ENCODE results near the gene CYYR1.

Gene CYYR1

GRCh38 chr21:26572702-26573381, at the start of gene CYYR1:
Gene CYYR1, minus strand, starts transcription at chr21:26573286. Its CDS starts 346 bp downstream, at chr21:26572940.
- no peak for DNase-seq (ENCODE audit: low read depth)

DNA sequence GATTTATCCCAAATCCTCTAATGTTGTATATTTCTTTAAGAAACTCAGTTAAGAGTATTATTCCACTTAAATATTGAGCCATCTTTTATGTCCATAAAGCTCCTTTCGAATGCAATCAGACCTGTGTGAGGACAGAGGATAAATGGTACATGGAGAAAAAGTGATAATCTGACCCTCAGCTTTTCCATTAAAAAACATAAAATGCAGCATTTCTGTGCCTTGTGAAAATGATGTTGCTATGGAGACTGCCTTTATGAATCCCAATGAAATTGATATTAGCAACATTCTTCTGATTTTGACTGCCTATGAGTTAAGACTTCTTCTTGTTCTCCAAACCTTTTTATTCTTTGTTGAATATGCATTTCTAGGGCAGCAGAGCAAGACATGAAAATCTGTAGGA, 44.1 kb upstream of the CYYR1 start:
- no peak for DNase-seq (ENCODE audit: low read depth)

DNA sequence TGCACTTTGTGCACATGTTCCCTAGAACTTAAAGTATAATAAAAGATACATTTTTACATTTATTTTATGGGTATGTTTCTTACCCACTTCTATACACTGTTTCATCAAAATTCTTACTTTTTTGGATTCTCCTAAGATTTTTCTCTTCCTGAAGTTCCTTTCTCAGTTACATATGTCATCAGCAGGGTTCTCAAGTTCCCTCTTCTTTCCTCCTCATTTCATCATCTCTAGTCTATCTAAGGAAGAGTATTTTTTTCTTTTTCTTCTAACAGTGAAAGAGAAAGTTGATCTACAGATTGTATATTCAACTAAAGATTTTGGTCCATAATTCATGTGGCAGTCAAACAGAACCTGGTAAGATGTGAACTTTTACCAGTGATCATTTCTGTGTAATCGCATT, 41.2 kb upstream of the CYYR1 start:
- DNase-seq (ENCODE audit: low read depth): no peak

GRCh38 chr21:26599261-26599660, 26.2 kb upstream of the CYYR1 start:
- no peak for DNase-seq (ENCODE audit: low read depth)

DNA sequence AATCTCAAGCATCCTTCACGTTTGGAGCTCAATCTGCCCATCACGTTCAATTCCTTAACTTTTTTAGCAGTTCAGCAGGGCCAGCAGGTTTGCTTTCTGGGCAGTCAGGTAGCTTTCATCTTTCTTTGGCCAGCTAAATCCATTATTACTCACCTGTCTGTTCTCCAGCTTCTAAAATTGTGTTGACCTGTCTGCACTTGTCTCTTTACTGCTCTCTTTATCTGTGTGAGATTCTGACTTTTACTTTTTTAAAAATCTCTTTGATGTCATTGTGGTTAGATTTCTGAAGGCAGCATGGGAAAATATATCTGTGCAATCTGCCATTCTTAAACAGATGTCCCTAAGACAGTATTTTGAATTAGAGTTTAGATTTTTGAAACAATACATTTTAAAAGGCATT, 24.9 kb upstream of the CYYR1 start:
- no peak for DNase-seq (ENCODE audit: low read depth)

- DNase-seq (ENCODE audit: low read depth): no peak
These were observed 23.9 kb upstream of the CYYR1 start for GRCh38 chr21:26597031-26597430.

- DNase-seq (ENCODE audit: low read depth): no peak
These were observed 22.9 kb upstream of the CYYR1 start for GRCh38 chr21:26595971-26596370.

DNA sequence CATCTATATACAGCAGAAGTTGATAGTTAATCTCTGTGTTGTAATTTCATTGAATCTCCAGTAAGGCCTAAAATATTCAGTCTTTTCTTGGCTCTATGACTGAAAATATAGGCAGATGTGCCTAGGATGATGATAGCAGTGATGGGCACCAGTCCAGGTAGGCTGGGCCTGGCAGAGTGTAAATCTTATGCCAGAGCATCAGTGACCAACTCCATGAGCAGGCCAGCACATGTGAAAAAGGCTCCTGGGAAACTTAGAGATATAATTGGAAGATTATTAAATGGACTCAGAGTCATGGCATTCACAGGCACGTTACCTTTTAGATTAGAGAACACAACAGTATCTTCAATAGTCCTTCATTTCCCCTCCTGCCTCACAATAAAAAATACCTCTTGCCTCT, 20.7 kb upstream of the CYYR1 start:
- no peak for DNase-seq (ENCODE audit: low read depth)

DNA sequence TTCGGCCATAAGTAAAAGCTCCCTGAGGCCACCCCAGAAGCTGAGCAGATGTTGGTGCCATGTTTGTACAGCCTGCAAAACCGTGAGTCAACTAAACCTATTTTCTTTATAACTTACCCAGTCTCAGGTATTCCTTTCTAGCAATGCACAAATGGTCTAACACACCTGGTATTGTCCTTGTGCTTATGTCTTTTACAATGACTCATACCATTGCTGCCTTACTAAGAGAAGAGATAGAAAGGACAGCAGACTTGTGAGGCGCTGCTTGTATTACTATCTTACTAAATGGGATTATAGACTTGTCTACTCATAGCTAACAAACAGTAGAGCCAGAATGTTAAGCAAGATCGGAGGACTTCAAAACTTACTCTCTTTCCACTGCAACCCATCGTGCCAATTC, 18.5 kb upstream of the CYYR1 start:
- no peak for DNase-seq (ENCODE audit: low read depth)

GRCh38 chr21:26588446-26588845, 15.4 kb upstream of the CYYR1 start:
- no peak for DNase-seq (ENCODE audit: low read depth)

- no peak for DNase-seq (ENCODE audit: low read depth)
These were observed 14.7 kb upstream of the CYYR1 start for GRCh38 chr21:26587736-26588201.

GRCh38 chr21:26583769-26584168, 10.7 kb upstream of the CYYR1 start:
- DNase-seq (ENCODE audit: low read depth): no peak

DNA sequence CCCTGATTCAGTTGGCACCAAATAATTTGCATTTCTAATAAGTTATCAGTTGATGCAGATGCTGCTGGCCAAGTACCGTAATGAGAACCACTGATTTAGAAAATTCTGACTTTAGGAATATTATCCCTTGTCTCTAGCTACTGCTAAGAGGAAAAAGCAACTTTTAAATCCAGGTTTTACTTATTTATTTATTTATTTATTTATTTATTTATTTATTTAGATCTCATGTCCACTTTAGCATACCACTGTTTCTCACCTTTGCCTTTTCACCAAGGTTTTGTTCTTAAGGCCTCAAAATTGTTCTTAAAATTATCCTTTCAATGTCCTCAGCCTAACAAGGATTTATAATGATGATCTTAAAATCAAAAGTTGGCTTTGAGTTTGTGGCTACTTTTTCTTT, 8.7 kb upstream of the CYYR1 start:
- no peak for DNase-seq (ENCODE audit: low read depth)

- DNase-seq (ENCODE audit: low read depth): no peak
These were observed 897 bp downstream of the CYYR1 start for GRCh38 chr21:26572076-26572701.

DNA sequence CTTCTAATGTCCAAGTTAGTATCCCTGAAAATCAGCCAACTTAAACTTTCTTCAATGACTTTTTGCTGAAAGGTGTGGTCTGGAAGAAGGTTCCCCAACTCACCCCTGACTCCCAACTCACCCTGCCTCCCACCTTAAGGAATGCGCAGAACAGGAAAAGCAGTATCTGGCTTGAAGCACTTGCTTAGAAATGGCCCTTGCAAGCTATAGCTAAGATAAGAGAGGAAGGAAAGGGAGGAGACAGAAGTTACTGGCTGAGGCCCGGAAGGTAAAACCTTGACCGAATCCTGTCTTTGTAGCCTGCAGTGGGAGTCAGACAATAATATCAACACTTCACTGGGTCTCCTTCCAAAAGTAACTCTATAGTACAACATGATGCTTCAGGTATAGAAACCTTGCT, 2.9 kb downstream of the CYYR1 start:
- no peak for DNase-seq (ENCODE audit: low read depth)

DNA sequence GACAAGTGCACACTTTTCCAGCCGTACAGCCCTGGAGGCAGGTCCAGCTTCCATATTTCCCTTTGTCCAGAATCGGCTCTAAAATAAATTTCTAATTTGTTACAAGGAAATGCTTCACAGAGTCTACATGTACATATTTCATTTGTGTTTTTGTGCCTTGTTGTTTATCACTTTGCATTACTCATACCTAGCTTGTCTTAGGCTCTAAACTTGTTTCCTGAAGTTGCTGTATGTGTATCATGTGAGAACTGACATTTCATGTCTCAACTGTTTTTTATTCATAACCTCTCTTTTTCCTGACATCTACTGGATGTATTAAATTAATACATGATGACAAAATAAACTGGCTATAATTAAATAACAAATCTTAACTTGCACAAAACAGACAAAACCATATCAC, 7.5 kb downstream of the CYYR1 start:
- no peak for DNase-seq (ENCODE audit: low read depth)

- no peak for DNase-seq (ENCODE audit: low read depth)
These were observed 8.0 kb downstream of the CYYR1 start for GRCh38 chr21:26565111-26565510.

GRCh38 chr21:26563856-26564503, 9.1 kb downstream of the CYYR1 start:
- no peak for DNase-seq (ENCODE audit: low read depth)

- no peak for DNase-seq (ENCODE audit: low read depth)
These were observed 12.5 kb downstream of the CYYR1 start for GRCh38 chr21:26560612-26561011.

- DNase-seq (ENCODE audit: low read depth): no peak
These were observed 14.0 kb downstream of the CYYR1 start for GRCh38 chr21:26559099-26559498.

DNA sequence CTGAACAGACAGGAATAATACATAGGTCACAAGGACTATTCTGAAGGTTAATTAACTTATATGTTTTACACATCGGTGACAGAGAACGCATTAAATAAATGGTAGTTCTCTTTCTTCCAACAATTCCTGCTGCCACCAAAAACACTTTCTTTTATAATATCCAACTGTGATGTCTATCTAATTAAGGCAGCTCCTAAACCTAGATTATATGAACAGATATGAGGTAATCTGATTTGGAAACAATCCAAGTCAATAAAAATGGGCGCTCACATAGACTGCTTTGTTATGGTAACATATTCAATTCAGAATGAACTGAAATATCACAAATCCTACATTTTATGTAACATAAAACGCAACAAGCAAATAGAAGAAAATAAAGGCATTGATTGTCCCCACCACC, 16.0 kb downstream of the CYYR1 start:
- DNase-seq (ENCODE audit: low read depth): no peak

- DNase-seq (ENCODE audit: low read depth): no peak
These were observed 17.4 kb downstream of the CYYR1 start for GRCh38 chr21:26555540-26556146.

DNA sequence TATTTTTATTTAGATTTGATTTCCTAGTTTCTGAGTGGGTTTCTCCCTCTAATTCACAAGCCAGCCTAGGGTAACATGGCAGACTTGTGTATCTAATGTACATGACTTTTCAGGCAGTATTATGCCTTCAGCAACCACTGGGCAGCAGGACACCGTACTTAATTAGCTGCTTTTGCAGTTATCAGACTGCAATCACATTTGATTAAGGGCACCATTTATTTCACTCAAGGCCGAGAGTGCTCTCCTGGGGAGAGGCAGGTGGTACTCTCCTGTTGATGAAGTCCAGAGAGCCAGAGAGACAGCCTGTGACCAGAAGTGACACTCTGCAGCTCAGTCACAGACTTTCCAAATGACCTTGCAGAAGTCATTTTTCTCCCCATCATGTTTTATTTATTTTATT, 18.7 kb downstream of the CYYR1 start:
- DNase-seq (ENCODE audit: low read depth): no peak
